IPS-20b (cell line): ENCODE measurements around the gene CRLF3.
"Not testable (repeated sequence)": the region's sequence is repeated elsewhere in the genome, so short reads cannot be mapped to it uniquely, and the experiment has no call there.

ENCODE experiments used
- H3K27ac ChIP-seq: one replicate; pipeline ENCODE4 v1.5.1; 2013; ENCODE audit warnings: low read length
- H3K27me3 ChIP-seq: 2 replicates; pipeline ENCODE4 v1.6.1; 2013; ENCODE audit warnings: mild to moderate bottlenecking, low read length, inconsistent platforms; ENCODE audit not compliant: insufficient read depth
- H3K36me3 ChIP-seq: 2 replicates; pipeline ENCODE4 v1.6.1; 2013; ENCODE audit warnings: low read depth, mild to moderate bottlenecking, inconsistent platforms, low read length, moderate library complexity; ENCODE audit not compliant: insufficient read depth
- H3K4me1 ChIP-seq: 2 replicates; pipeline ENCODE4 v1.6.1; 2013; ENCODE audit warnings: mild to moderate bottlenecking, control low read depth, inconsistent platforms, low read length, moderate library complexity; ENCODE audit not compliant: insufficient read depth
- H3K4me3 ChIP-seq: 2 replicates; pipeline ENCODE4 v1.5.1; 2013; ENCODE audit warnings: mild to moderate bottlenecking, low read length, inconsistent platforms
- H3K9ac ChIP-seq: 2 replicates; pipeline ENCODE4 v1.6.1; 2013; ENCODE audit warnings: low read depth, mild to moderate bottlenecking, inconsistent platforms, low read length, moderate library complexity
- H3K9me3 ChIP-seq: 2 replicates; pipeline ENCODE4 v1.6.1; 2013; ENCODE audit warnings: mild to moderate bottlenecking, low read depth, low read length, inconsistent platforms; ENCODE audit not compliant: insufficient read depth

CRLF3 gene

GRCh38 chr17:30734153-30734552 lies 90.3 kb downstream of the CRLF3 start:
- H3K4me3 ChIP-seq, H3K9me3 ChIP-seq, H3K27ac ChIP-seq, H3K9ac ChIP-seq, H3K4me1 ChIP-seq, H3K27me3 ChIP-seq: not testable (repeated sequence)
- peaks cover 29% of the 10 kb centered on the region for H3K36me3 ChIP-seq
